SK-N-SH (cell line): ENCODE results near the gene DNHD1.

Experiments used
- CTCF ChIP-seq: fragments of 200-600 bp; sonication (generic); IDR thresholded peaks from 2 replicates; pipeline ENCODE4 v1.6.1; 2017; ENCODE audit warnings: antibody characterized with exemption, mild to moderate bottlenecking, moderate library complexity
- EZH2phosphoT487 ChIP-seq: fragments of 200-600 bp; sonication (generic); IDR thresholded peaks from 2 replicates; pipeline ENCODE4 v1.6.1; 2017; ENCODE audit warnings: low read depth, mixed run types, mild to moderate bottlenecking, antibody characterized with exemption, moderate library complexity, borderline replicate concordance
- FOXJ3 ChIP-seq: sonication (generic); formaldehyde crosslinking; IDR thresholded peaks from 2 replicates; pipeline ENCODE4 v1.5.1; 2020; ENCODE audit warnings: mild to moderate bottlenecking, missing genetic modification reagents
- GATA2 ChIP-seq: sonication (generic); formaldehyde crosslinking; IDR thresholded peaks from 2 replicates; pipeline ENCODE4 v1.5.0; 2020; ENCODE audit warnings: mild to moderate bottlenecking, missing genetic modification reagents
- REST ChIP-seq: IDR thresholded peaks from 2 replicates; pipeline ENCODE4 v1.6.1; 2012; ENCODE audit warnings: mild to moderate bottlenecking, low read depth, low read length, moderate library complexity
- TAF1 ChIP-seq: IDR thresholded peaks from 2 replicates; pipeline ENCODE4 v1.6.1; 2012; ENCODE audit warnings: low read depth, mild to moderate bottlenecking, low read length, moderate library complexity, borderline replicate concordance
- USF2 ChIP-seq: fragments of 150-350 bp; IDR thresholded peaks from 2 replicates; pipeline ENCODE4 v1.6.1; 2017; ENCODE audit warnings: antibody characterized with exemption, low read length, low read depth, borderline replicate concordance
- YY1 ChIP-seq: IDR thresholded peaks from 2 replicates; pipeline ENCODE4 v1.4.0; 2012; ENCODE audit warnings: low read depth, mild to moderate bottlenecking

GRCh38 chr11:6541356-6541755, 44.3 kb downstream of the DNHD1 start:
- TF ChIP-seq GATA2 (CRISPR knock-in tag) (no peak), CTCF (no peak), EZH2phosphoT487 (no peak), REST (no peak), YY1 (no peak), TAF1 (no peak), FOXJ3 (CRISPR knock-in tag) (no peak), USF2 (no peak)
